Mucosa of stomach (tissue), 1 donor: ENCODE data around the gene SMG6.
"Not testable (repeated sequence)": the region's sequence is repeated elsewhere in the genome, so short reads cannot be mapped to it uniquely, and the experiment has no call there.

Experiments
- H3K27me3 ChIP-seq: one replicate; pipeline ENCODE4 v1.7.0; 2013; ENCODE audit warnings: mild to moderate bottlenecking, low read length; ENCODE audit not compliant: control insufficient read depth, insufficient read depth
- H3K36me3 ChIP-seq: one replicate; pipeline ENCODE4 v1.7.0; 2013; ENCODE audit warnings: low read length; ENCODE audit not compliant: control insufficient read depth, insufficient read depth
- H3K4me1 ChIP-seq: one replicate; pipeline ENCODE4 v1.7.0; 2013; ENCODE audit warnings: mild to moderate bottlenecking, low read length; ENCODE audit not compliant: control insufficient read depth, insufficient read depth
- H3K4me3 ChIP-seq: one replicate; pipeline ENCODE4 v1.7.0; 2013; ENCODE audit warnings: low read length
- H3K9ac ChIP-seq: one replicate; pipeline ENCODE4 v1.7.0; 2013; ENCODE audit warnings: mild to moderate bottlenecking, low read length, moderate library complexity
- H3K9me3 ChIP-seq: one replicate; pipeline ENCODE4 v1.7.0; 2013; ENCODE audit warnings: mild to moderate bottlenecking, low read length, moderate library complexity; ENCODE audit not compliant: control insufficient read depth
- donor health status: Pancreatic carcinoma.

Gene SMG6

GRCh38 chr17:2151358-2152033 lies 152.1 kb downstream of the SMG6 start:
- Histone ChIP-seq H3K36me3 (no peaks in the 10 kb centered on the region), H3K9me3 (no peaks in the 10 kb centered on the region), H3K9ac (no peak overlapping the region), H3K4me3 (no peak overlapping the region), H3K4me1 (no peaks in the 10 kb centered on the region), H3K27me3 (no peaks in the 10 kb centered on the region)

DNA sequence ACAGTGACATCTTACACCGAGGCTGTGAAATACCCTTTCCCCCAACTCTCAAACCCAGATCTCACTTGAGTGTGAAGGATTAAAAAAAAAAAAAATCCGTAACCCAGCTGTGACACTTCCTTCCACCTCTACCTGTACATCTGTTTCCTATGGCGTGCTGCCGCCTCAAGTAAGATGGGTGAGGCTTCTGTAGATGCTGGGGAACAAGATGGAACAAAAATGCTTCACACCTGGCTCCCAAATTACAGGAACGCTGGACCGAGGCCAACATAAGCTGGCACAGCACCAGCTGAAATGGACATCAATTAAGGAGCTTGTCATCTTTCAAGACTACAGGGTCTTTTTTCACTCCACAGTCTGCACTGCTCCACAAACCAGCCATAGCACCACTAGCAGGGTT lies 152.8 kb downstream of the SMG6 start:
- no peaks in the 10 kb centered on the region for H3K27me3 ChIP-seq
- no peaks in the 10 kb centered on the region for H3K4me1 ChIP-seq
- no peak overlapping the region for H3K9ac ChIP-seq
- H3K9me3 ChIP-seq = no peaks in the 10 kb centered on the region
- H3K4me3 ChIP-seq = no peak overlapping the region
- no peaks in the 10 kb centered on the region for H3K36me3 ChIP-seq

- Histone ChIP-seq H3K4me1 (no peaks in the 10 kb centered on the region), H3K4me3 (no peak overlapping the region), H3K27me3 (no peaks in the 10 kb centered on the region), H3K9ac (no peak overlapping the region), H3K9me3 (no peaks in the 10 kb centered on the region), H3K36me3 (no peaks in the 10 kb centered on the region)
Observed at GRCh38 chr17:2149934-2150333, 153.7 kb downstream of the SMG6 start.

DNA sequence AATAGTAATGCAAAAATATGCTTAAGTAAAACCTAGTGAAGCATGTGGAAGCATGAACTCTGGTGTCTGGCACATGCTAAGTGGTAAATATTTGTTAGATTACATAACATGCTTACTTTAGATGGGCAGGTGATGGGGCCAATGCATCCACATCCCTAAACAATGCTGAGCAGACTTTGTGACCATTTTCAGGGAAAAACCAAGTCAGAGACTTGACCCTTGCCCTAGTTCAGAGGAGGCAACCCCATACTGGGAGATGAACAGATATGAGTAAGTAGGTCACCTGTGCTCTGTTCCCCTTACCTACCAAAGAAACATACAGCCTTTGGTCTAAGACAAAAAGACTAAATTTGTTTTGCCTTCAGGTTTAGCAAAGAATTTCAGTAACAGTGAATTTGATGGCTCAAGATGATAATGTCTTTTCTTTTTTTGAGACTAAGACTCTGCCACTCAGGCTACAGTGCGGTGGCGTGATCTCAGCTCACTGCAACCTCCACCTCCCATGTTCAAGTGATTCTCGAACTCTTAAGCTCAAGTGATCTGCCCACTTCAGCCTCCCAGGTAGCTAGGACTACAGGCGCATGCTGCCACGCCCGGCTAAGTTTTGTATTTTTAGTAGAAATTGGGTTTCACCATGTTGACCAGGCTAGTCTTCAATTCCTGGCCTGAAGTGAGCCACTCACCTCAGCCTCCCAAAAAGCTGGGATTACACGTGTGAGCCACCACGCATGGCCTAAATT lies 157.3 kb downstream of the SMG6 start:
- Histone ChIP-seq H3K9me3 (no peaks in the 10 kb centered on the region), H3K4me1 (no peaks in the 10 kb centered on the region), H3K9ac (no peak overlapping the region), H3K4me3 (no peak overlapping the region), H3K27me3 (no peaks in the 10 kb centered on the region), H3K36me3 (no peaks in the 10 kb centered on the region)

DNA sequence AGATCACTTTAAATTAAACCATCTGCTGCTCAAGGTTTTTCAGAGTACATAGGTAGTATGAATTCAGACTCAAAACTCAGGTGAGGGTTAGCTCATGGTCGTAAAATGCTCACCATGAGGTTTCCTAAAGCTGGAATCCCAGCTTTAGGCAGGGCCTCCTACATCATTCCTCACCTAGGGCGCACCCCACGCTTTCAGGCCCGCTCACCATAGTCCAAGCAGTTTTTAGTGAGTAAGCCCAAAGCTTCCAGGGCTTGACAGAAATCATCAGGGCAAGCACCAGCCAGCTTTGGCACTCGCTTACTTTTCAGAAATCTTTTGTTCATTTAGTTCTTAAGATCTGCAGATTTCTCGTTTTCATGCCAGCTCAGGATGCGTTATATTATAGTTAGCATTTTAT lies 158.9 kb downstream of the SMG6 start:
- Histone ChIP-seq H3K9me3 (no peaks in the 10 kb centered on the region), H3K9ac (no peak overlapping the region), H3K4me1 (no peaks in the 10 kb centered on the region), H3K36me3 (no peaks in the 10 kb centered on the region), H3K27me3 (no peaks in the 10 kb centered on the region), H3K4me3 (no peak overlapping the region)

GRCh38 chr17:2143332-2143731 lies 160.3 kb downstream of the SMG6 start:
- no peak overlapping the region for H3K9ac ChIP-seq
- no peaks in the 10 kb centered on the region for H3K36me3 ChIP-seq
- no peaks in the 10 kb centered on the region for H3K27me3 ChIP-seq
- no peaks in the 10 kb centered on the region for H3K4me1 ChIP-seq
- no peak overlapping the region for H3K4me3 ChIP-seq
- no peaks in the 10 kb centered on the region for H3K9me3 ChIP-seq

- H3K9ac ChIP-seq, H3K27me3 ChIP-seq, H3K4me1 ChIP-seq, H3K36me3 ChIP-seq, H3K4me3 ChIP-seq, H3K9me3 ChIP-seq: not testable (repeated sequence)
Observed at GRCh38 chr17:2142682-2143081, 160.9 kb downstream of the SMG6 start.

DNA sequence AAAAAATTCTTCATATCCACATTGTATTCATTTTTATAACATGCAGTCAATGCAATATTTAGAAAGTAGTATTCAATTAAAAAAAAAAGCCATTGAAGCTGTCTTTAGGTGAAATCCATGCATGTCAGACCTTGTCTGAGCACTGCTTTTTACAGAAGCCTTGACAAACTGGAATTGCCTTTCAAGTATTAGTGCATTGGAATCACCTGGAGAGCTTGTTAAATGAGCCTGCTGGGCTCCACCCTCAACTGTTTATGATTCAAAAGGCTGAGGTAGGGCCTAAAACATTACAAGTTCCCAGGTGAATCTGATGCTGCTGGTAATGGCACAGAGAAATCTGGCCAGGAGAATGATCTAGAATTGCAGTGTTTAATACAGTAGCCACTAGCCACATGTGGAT lies 162.9 kb downstream of the SMG6 start:
- no peaks in the 10 kb centered on the region for H3K27me3 ChIP-seq
- no peaks in the 10 kb centered on the region for H3K9me3 ChIP-seq
- no peak overlapping the region for H3K4me3 ChIP-seq
- no peak overlapping the region for H3K9ac ChIP-seq
- no peaks in the 10 kb centered on the region for H3K36me3 ChIP-seq
- no peaks in the 10 kb centered on the region for H3K4me1 ChIP-seq

- Histone ChIP-seq H3K9ac (no peak overlapping the region), H3K4me3 (no peak overlapping the region), H3K27me3 (no peaks in the 10 kb centered on the region), H3K4me1 (no peaks in the 10 kb centered on the region), H3K9me3 (no peaks in the 10 kb centered on the region), H3K36me3 (no peaks in the 10 kb centered on the region)
Observed at GRCh38 chr17:2138761-2139160, 164.8 kb downstream of the SMG6 start.

GRCh38 chr17:2138318-2138717 lies 165.3 kb downstream of the SMG6 start:
- Histone ChIP-seq H3K9me3 (no peaks in the 10 kb centered on the region), H3K9ac (no peak overlapping the region), H3K4me3 (no peak overlapping the region), H3K4me1 (no peaks in the 10 kb centered on the region), H3K27me3 (no peaks in the 10 kb centered on the region), H3K36me3 (no peaks in the 10 kb centered on the region)

GRCh38 chr17:2137342-2138098 lies 166.1 kb downstream of the SMG6 start:
- H3K9me3 ChIP-seq = no peaks in the 10 kb centered on the region
- no peaks in the 10 kb centered on the region for H3K27me3 ChIP-seq
- H3K36me3 ChIP-seq = no peaks in the 10 kb centered on the region
- H3K4me1 ChIP-seq = no peaks in the 10 kb centered on the region
- no peak overlapping the region for H3K4me3 ChIP-seq
- no peak overlapping the region for H3K9ac ChIP-seq

- H3K36me3 ChIP-seq = no peaks in the 10 kb centered on the region
- no peaks in the 10 kb centered on the region for H3K27me3 ChIP-seq
- H3K4me3 ChIP-seq = no peak overlapping the region
- no peaks in the 10 kb centered on the region for H3K9me3 ChIP-seq
- H3K4me1 ChIP-seq = no peaks in the 10 kb centered on the region
- H3K9ac ChIP-seq = no peak overlapping the region
Observed at GRCh38 chr17:2136241-2136640, 167.3 kb downstream of the SMG6 start.
